HL-60 (cell line): ENCODE results near the gene UPP1.

Experiments used
- DNase-seq, 2 experiments: peaks; one replicate each; pipeline ENCODE4 v3.0.0-alpha.2; 2010 to 2020; ENCODE audit warnings: low read depth in 1 of 2, low spot score in 1 of 2
- H3K27ac ChIP-seq: fragments of 250-450 bp; sonication (Bioruptor Pico); replicated peaks from 2 replicates; pipeline ENCODE4 v1.5.1; 2020; ENCODE audit warnings: mild to moderate bottlenecking, moderate library complexity
- H3K27me3 ChIP-seq: fragments of 250-450 bp; sonication (Bioruptor Pico); 2 replicates; pipeline ENCODE4 v1.5.1; 2021; ENCODE audit warnings: mild to moderate bottlenecking, moderate library complexity; ENCODE audit not compliant: insufficient read depth, poor library complexity, severe bottlenecking
- H3K4me3 ChIP-seq: replicated peaks from 2 replicates; pipeline ENCODE4 v1.5.1; 2011; ENCODE audit warnings: mild to moderate bottlenecking, control low read depth, low read length; ENCODE audit not compliant: insufficient read depth
- GABPA ChIP-seq: IDR thresholded peaks from 2 replicates; pipeline ENCODE4 v1.6.1; 2012; ENCODE audit warnings: low read depth
- POLR2AphosphoS5 ChIP-seq: IDR thresholded peaks from 2 replicates; pipeline ENCODE4 v1.6.1; 2012; ENCODE audit warnings: low read depth
- SPI1 ChIP-seq: IDR thresholded peaks from 2 replicates; pipeline ENCODE4 v1.6.1; 2012; ENCODE audit warnings: low read depth, mild to moderate bottlenecking, borderline replicate concordance
- TF ChIP-seq, protein P1 (sequence below): IDR thresholded peaks from one replicate; pipeline ENCODE4 v1.5.1; 2011; ENCODE audit warnings: low read length, control low read depth, inconsistent platforms; ENCODE audit not compliant: insufficient read depth
- TF ChIP-seq, protein P2 (sequence below): IDR thresholded peaks from 2 replicates; pipeline ENCODE4 v1.6.1; 2012; ENCODE audit warnings: low read depth; ENCODE audit not compliant: insufficient replicate concordance

The UPP1 gene

DNA sequence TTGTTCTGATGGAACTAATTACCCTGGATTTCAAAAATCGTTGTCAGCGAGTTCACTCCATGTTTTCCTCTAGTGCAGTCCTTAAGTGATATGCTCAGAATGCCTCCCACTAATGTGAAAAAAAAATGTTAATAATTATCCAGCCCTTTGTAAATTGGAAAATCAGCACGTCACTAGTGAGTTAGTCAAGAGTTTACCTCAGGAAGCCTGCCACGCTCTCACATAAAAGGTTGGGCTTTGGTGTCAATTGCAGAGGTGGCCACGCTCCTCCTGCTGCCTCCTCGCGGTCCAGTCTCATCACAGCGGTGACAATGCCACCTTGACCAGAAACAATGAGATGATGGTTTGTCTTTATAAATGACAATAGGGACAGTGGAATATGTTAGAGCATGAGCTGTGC is 22.5 kb downstream of the UPP1 start:
- TF ChIP-seq, protein P1, sequence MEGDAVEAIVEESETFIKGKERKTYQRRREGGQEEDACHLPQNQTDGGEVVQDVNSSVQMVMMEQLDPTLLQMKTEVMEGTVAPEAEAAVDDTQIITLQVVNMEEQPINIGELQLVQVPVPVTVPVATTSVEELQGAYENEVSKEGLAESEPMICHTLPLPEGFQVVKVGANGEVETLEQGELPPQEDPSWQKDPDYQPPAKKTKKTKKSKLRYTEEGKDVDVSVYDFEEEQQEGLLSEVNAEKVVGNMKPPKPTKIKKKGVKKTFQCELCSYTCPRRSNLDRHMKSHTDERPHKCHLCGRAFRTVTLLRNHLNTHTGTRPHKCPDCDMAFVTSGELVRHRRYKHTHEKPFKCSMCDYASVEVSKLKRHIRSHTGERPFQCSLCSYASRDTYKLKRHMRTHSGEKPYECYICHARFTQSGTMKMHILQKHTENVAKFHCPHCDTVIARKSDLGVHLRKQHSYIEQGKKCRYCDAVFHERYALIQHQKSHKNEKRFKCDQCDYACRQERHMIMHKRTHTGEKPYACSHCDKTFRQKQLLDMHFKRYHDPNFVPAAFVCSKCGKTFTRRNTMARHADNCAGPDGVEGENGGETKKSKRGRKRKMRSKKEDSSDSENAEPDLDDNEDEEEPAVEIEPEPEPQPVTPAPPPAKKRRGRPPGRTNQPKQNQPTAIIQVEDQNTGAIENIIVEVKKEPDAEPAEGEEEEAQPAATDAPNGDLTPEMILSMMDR: no peak
- no peak for TF ChIP-seq SPI1
- TF ChIP-seq, protein P2, sequence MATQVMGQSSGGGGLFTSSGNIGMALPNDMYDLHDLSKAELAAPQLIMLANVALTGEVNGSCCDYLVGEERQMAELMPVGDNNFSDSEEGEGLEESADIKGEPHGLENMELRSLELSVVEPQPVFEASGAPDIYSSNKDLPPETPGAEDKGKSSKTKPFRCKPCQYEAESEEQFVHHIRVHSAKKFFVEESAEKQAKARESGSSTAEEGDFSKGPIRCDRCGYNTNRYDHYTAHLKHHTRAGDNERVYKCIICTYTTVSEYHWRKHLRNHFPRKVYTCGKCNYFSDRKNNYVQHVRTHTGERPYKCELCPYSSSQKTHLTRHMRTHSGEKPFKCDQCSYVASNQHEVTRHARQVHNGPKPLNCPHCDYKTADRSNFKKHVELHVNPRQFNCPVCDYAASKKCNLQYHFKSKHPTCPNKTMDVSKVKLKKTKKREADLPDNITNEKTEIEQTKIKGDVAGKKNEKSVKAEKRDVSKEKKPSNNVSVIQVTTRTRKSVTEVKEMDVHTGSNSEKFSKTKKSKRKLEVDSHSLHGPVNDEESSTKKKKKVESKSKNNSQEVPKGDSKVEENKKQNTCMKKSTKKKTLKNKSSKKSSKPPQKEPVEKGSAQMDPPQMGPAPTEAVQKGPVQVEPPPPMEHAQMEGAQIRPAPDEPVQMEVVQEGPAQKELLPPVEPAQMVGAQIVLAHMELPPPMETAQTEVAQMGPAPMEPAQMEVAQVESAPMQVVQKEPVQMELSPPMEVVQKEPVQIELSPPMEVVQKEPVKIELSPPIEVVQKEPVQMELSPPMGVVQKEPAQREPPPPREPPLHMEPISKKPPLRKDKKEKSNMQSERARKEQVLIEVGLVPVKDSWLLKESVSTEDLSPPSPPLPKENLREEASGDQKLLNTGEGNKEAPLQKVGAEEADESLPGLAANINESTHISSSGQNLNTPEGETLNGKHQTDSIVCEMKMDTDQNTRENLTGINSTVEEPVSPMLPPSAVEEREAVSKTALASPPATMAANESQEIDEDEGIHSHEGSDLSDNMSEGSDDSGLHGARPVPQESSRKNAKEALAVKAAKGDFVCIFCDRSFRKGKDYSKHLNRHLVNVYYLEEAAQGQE: no peak
- no peak for TF ChIP-seq GABPA
- TF ChIP-seq POLR2AphosphoS5: no peak
- DNase-seq: no peak
- H3K27me3 ChIP-seq: no peaks in the 10 kb centered on the region
- H3K4me3 ChIP-seq: no peak overlapping the region
- H3K27ac ChIP-seq: no peak overlapping the region

DNA sequence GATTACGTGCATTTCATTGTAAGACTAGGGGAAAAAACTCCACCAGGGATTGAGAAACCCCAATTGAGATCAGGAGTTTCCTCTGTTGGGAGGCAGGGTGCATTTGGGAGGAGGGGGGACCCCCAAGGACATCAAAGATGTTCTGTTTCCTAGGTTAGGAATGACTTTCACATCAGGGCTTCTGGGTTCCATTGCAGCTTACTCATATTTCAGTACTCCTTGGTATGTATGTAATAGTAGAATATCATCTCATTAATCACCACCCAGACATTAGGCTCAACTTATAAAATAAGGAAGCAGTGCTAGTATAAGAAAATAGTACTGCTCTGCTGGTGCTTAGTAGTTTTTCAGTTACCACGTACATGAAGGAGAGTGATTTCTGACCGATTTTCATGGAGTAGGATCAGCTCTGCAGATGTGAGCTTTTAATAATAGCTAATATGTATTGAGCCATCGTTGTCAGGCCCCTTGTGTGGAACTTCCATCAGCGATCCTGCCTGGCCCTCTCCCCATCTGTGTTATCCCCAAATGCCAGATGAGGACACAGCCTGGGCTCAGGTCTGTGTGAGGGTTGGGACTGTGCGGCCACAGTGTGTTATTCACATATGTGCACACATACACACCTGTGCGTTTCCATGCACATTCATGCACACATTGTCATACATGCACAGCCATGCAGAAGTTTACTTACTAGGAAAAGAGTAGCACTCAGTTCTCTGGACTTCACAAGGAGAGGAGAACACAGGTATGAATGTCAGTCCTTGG is 23.5 kb downstream of the UPP1 start:
- no peak for DNase-seq
- TF ChIP-seq GABPA (no peak), POLR2AphosphoS5 (no peak), SPI1 (no peak)
- no peaks in the 10 kb centered on the region for H3K27me3 ChIP-seq
- no peak overlapping the region for H3K4me3 ChIP-seq
- H3K27ac ChIP-seq: no peak overlapping the region

DNA sequence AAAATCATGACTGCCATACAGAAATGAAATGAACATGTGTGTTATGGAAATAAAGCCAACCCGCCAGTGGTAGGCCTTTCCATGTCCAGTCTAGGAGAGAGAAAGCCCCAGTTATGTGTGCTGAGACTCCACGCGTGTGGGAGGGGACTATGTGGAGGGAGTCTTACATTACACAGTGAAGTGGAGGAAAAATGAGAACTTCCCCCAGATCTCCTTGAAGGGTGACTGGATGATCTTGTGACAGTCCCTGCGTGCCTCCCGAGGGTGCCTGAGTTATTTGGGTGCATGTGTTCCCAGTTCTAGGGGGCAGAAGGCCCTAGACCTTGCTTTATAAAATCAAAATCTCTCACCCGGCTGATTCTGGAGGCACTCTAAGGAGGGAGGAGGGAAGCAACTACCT is 24.2 kb downstream of the UPP1 start:
- Histone ChIP-seq H3K27ac (no peak overlapping the region), H3K27me3 (peaks cover 1% of the 10 kb centered on the region), H3K4me3 (no peak overlapping the region)
- TF ChIP-seq, protein P2: no peak
- TF ChIP-seq POLR2AphosphoS5 (no peak), SPI1 (no peak)
- no peak for DNase-seq

DNA sequence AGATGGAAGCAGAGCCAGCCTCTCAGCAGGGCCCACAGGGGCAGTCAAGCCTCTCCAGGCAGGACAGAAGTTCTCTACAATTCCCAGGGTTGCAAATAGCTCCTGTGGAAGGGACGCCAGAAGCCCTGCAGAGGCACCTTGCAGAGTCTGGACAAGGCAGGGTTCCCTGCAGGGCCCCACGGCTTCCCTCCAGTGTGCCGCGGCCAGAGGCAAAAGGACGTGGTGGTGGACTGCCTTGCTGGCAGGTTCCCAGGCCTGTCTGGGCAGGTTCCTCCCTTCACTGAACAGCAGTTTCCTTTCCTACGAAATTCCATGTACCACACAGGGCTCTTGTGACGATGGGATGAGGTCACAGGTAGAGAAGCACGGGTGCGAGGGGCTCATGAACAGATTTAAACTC is 25.1 kb downstream of the UPP1 start:
- no peak overlapping the region for H3K27ac ChIP-seq
- H3K4me3 ChIP-seq: no peak overlapping the region
- H3K27me3 ChIP-seq: peaks cover 2% of the 10 kb centered on the region
- no peak for TF ChIP-seq GABPA
- DNase-seq: no peak

DNA sequence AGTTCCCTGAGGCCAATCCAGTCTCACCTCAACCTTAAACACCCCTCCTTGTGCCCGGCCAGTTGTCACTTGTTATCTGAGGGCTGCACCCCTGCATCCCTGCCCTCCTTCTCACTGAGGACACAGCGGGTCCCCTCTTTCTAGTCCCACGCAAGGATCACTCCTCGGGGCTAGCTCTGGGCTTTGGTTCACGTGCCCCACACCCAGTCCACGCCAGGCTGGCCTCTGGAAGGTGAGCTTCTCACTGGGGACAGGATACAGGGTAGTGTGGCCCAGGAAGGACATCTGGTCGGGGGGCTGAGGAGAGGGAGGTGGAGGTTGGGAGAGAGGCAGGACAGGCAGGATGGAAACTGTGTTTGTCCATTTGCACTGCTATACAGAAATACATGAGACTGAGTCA is 25.5 kb downstream of the UPP1 start:
- no peak overlapping the region for H3K27ac ChIP-seq
- no peak for DNase-seq
- H3K4me3 ChIP-seq: no peak overlapping the region
- H3K27me3 ChIP-seq: peaks cover 2% of the 10 kb centered on the region
- TF ChIP-seq POLR2AphosphoS5 (no peak), GABPA (no peak)
- TF ChIP-seq, protein P1: no peak
